NT2/D1 (cell line): ENCODE results near the gene CTSA.

ENCODE experiments used
- DNase-seq: peaks from one replicate; pipeline ENCODE4 v3.0.0-alpha.2; 2011; ENCODE audit warnings: low read depth, low spot score
- H3K27me3 ChIP-seq: 2 replicates; pipeline ENCODE4 v1.6.0; 2011; ENCODE audit warnings: mild to moderate bottlenecking; ENCODE audit not compliant: insufficient read length, insufficient read depth
- H3K36me3 ChIP-seq: 2 replicates; pipeline ENCODE4 v1.6.1; 2011; ENCODE audit warnings: mild to moderate bottlenecking, low read length, mixed read lengths; ENCODE audit not compliant: insufficient read depth, insufficient read length
- H3K4me1 ChIP-seq: 2 replicates; pipeline ENCODE4 v1.5.1; 2011; ENCODE audit not compliant: insufficient read depth, insufficient read length
- H3K4me3 ChIP-seq: 2 replicates; pipeline ENCODE4 v1.5.1; 2011; ENCODE audit warnings: low read depth; ENCODE audit not compliant: insufficient read length
- H3K9ac ChIP-seq: 2 replicates; pipeline ENCODE4 v1.6.0; 2011; ENCODE audit warnings: low read depth; ENCODE audit not compliant: insufficient read length
- H3K9me3 ChIP-seq: 2 replicates; pipeline ENCODE4 v1.5.1; 2011; ENCODE audit warnings: mild to moderate bottlenecking, low read length; ENCODE audit not compliant: insufficient read depth
- SUZ12 ChIP-seq: IDR thresholded peaks from 2 replicates; pipeline ENCODE4 v1.6.1; 2011; ENCODE audit not compliant: insufficient read length, insufficient read depth; ENCODE audit errors: extremely low read depth
- YY1 ChIP-seq: IDR thresholded peaks from 2 replicates; pipeline ENCODE4 v1.6.1; 2011; ENCODE audit not compliant: insufficient read length, insufficient read depth
- ZNF274 ChIP-seq: IDR thresholded peaks from 2 replicates; pipeline ENCODE4 v1.6.1; 2011; ENCODE audit warnings: mild to moderate bottlenecking, low read depth, low read length

Gene CTSA

GRCh38 chr20:45848969-45849582 lies 42.1 kb upstream of the CTSA start:
- Histone ChIP-seq H3K9ac (no peak overlapping the region), H3K27me3 (no peaks in the 10 kb centered on the region), H3K9me3 (no peaks in the 10 kb centered on the region), H3K4me1 (no peaks in the 10 kb centered on the region), H3K4me3 (no peak overlapping the region), H3K36me3 (peaks cover 29% of the 10 kb centered on the region)
- no peak for DNase-seq
- TF ChIP-seq SUZ12 = no peak
- TF ChIP-seq ZNF274 = no peak
- no peak for TF ChIP-seq YY1

- H3K36me3 ChIP-seq = peaks cover 34% of the 10 kb centered on the region
- no peaks in the 10 kb centered on the region for H3K27me3 ChIP-seq
- TF ChIP-seq ZNF274 = no peak
- no peak for TF ChIP-seq YY1
These were observed 40.9 kb upstream of the CTSA start for GRCh38 chr20:45850238-45850637.

GRCh38 chr20:45850926-45851325 lies 40.2 kb upstream of the CTSA start:
- H3K36me3 ChIP-seq = peaks cover 38% of the 10 kb centered on the region
- H3K4me1 ChIP-seq = peaks cover 9% of the 10 kb centered on the region
- H3K9me3 ChIP-seq = no peaks in the 10 kb centered on the region
- no peaks in the 10 kb centered on the region for H3K27me3 ChIP-seq
- H3K4me3 ChIP-seq = no peak overlapping the region
- TF ChIP-seq YY1 (no peak), ZNF274 (no peak), SUZ12 (no peak)
- H3K9ac ChIP-seq = no peak overlapping the region
- no peak for DNase-seq

More at GRCh38 chr20:45850238-45850637, 40.9 kb upstream of the CTSA start:
- H3K9me3 ChIP-seq = no peaks in the 10 kb centered on the region
- no peak overlapping the region for H3K9ac ChIP-seq
- DNase-seq = no peak
- H3K4me1 ChIP-seq = peaks cover 9% of the 10 kb centered on the region
- H3K4me3 ChIP-seq = no peak overlapping the region

- no peak for DNase-seq
- no peak overlapping the region for H3K4me3 ChIP-seq
- no peaks in the 10 kb centered on the region for H3K27me3 ChIP-seq
- no peak for TF ChIP-seq ZNF274
- no peak for TF ChIP-seq SUZ12
- no peak for TF ChIP-seq YY1
- no peaks in the 10 kb centered on the region for H3K9me3 ChIP-seq
- H3K9ac ChIP-seq = no peak overlapping the region
- peaks cover 34% of the 10 kb centered on the region for H3K36me3 ChIP-seq
- H3K4me1 ChIP-seq = peaks cover 9% of the 10 kb centered on the region
These were observed 39.6 kb upstream of the CTSA start for GRCh38 chr20:45851501-45851900.

- TF ChIP-seq SUZ12 (no peak), ZNF274 (no peak)
- DNase-seq = no peak
- H3K4me1 ChIP-seq = peaks cover 9% of the 10 kb centered on the region
- no peak overlapping the region for H3K9ac ChIP-seq
- H3K36me3 ChIP-seq = peaks cover 28% of the 10 kb centered on the region
- no peaks in the 10 kb centered on the region for H3K27me3 ChIP-seq
- H3K9me3 ChIP-seq = no peaks in the 10 kb centered on the region
- no peak overlapping the region for H3K4me3 ChIP-seq
These were observed 38.8 kb upstream of the CTSA start for GRCh38 chr20:45852326-45852725.

- no peak overlapping the region for H3K4me3 ChIP-seq
- no peaks in the 10 kb centered on the region for H3K9me3 ChIP-seq
- H3K36me3 ChIP-seq = peaks cover 21% of the 10 kb centered on the region
- H3K4me1 ChIP-seq = peaks cover 10% of the 10 kb centered on the region
- no peak for DNase-seq
- TF ChIP-seq YY1 (no peak), ZNF274 (no peak), SUZ12 (no peak)
- no peaks in the 10 kb centered on the region for H3K27me3 ChIP-seq
- no peak overlapping the region for H3K9ac ChIP-seq
These were observed 37.7 kb upstream of the CTSA start for GRCh38 chr20:45853484-45853883.

- Histone ChIP-seq H3K9ac (peak within 1 kb of the TSS; percentile 91), H3K36me3 (peaks cover 18% of the 10 kb centered on the region), H3K4me3 (peak within 1 kb of the TSS; percentile 85), H3K27me3 (no peaks in the 10 kb centered on the region), H3K9me3 (no peaks in the 10 kb centered on the region), H3K4me1 (peaks cover 12% of the 10 kb centered on the region)
- no peak for TF ChIP-seq SUZ12
- TF ChIP-seq YY1 = no peak
- TF ChIP-seq ZNF274 = no peak
- DNase-seq = peak; percentile 100
These were observed 33.8 kb upstream of the CTSA start, which contains the start of the genes ACOT8 and ZSWIM3 for GRCh38 chr20:45857114-45857881. ACOT8 (minus strand) TSS chr20:45857392; CDS start chr20:45857315, 77 bp downstream. ZSWIM3 (plus strand) TSS chr20:45857614; CDS start chr20:45857826, 212 bp downstream.

- H3K9ac ChIP-seq = peak overlapping the region; percentile 66
- no peaks in the 10 kb centered on the region for H3K9me3 ChIP-seq
- H3K36me3 ChIP-seq = peaks cover 18% of the 10 kb centered on the region
- H3K27me3 ChIP-seq = no peaks in the 10 kb centered on the region
- no peak for TF ChIP-seq YY1
- no peak for TF ChIP-seq SUZ12
- TF ChIP-seq ZNF274 = no peak
- H3K4me1 ChIP-seq = peaks cover 12% of the 10 kb centered on the region
- peak overlapping the region; percentile 85 for H3K4me3 ChIP-seq
- no peak for DNase-seq
These were observed 33.3 kb upstream of the CTSA start for GRCh38 chr20:45857882-45858216.
